GM19193 (cell line): Measurements from ENCODE around the gene RNF212.

Experiments used
- POLR2A ChIP-seq: IDR thresholded peaks from 4 replicates; pipeline ENCODE4 v1.6.1; 2011; ENCODE audit not compliant: insufficient read depth, insufficient read length; ENCODE audit errors: extremely low read depth

RNF212 gene

GRCh38 chr4:1113311-1114009, at the start of gene RNF212:
RNF212 (minus strand) TSS chr4:1113564; CDS start chr4:1113464, 100 bp downstream.
- TF ChIP-seq POLR2A, result no peak

GRCh38 chr4:1160351-1160750, 47.0 kb upstream of the RNF212 start:
- no peak for TF ChIP-seq POLR2A

- no peak for TF ChIP-seq POLR2A
These were observed 42.7 kb upstream of the RNF212 start for GRCh38 chr4:1156069-1156468.

GRCh38 chr4:1155314-1155713, 42.0 kb upstream of the RNF212 start:
- TF ChIP-seq POLR2A, result no peak

- no peak for TF ChIP-seq POLR2A
These were observed 41.3 kb upstream of the RNF212 start for GRCh38 chr4:1154523-1155182.

GRCh38 chr4:1154126-1154522, 40.8 kb upstream of the RNF212 start:
- TF ChIP-seq POLR2A, result no peak

GRCh38 chr4:1153567-1154090, 40.3 kb upstream of the RNF212 start:
- TF ChIP-seq POLR2A, result no peak

GRCh38 chr4:1152290-1152689, 38.9 kb upstream of the RNF212 start:
- no peak for TF ChIP-seq POLR2A

- TF ChIP-seq POLR2A, result no peak
These were observed 38.2 kb upstream of the RNF212 start for GRCh38 chr4:1151541-1151940.

GRCh38 chr4:1150875-1151274, 37.5 kb upstream of the RNF212 start:
- no peak for TF ChIP-seq POLR2A

GRCh38 chr4:1139860-1140259, 26.5 kb upstream of the RNF212 start:
- no peak for TF ChIP-seq POLR2A

- no peak for TF ChIP-seq POLR2A
These were observed 24.5 kb upstream of the RNF212 start for GRCh38 chr4:1137850-1138249.

GRCh38 chr4:1137063-1137776, 23.9 kb upstream of the RNF212 start:
- TF ChIP-seq POLR2A, result no peak

- TF ChIP-seq POLR2A, result no peak
These were observed 22.7 kb upstream of the RNF212 start for GRCh38 chr4:1136048-1136447.

- no peak for TF ChIP-seq POLR2A
These were observed 19.7 kb upstream of the RNF212 start for GRCh38 chr4:1133033-1133432.

GRCh38 chr4:1130316-1131186, 17.2 kb upstream of the RNF212 start:
- TF ChIP-seq POLR2A, result no peak

GRCh38 chr4:1126506-1126905, 13.1 kb upstream of the RNF212 start:
- no peak for TF ChIP-seq POLR2A
